ENCODE results near the gene NBEAL1. TPM values are rescaled to one million over a fixed set of nuclear protein-coding genes. Genes with fewer than 3 reads are reported as not detected.

NBEAL1 gene
- total and polyA plus RNA-seq, 2 of the 8 experiments (the other 6 are each of a cell fraction or from before 2014, with no cell fraction given): 2.3 to 10.7 TPM

- Histone ChIP-seq H3K9ac (replicated peaks in 1 of 4; ENCODE audit: extremely low read depth in 1 of 4, low read depth in 3 of 4, low read length in 3 of 4) (no peak overlapping the region), H3K9me3 (ENCODE audit: insufficient read depth in 2 of 2, low read depth in 1 of 2, low read length in 1 of 2) (no peaks in the 10 kb centered on the region; a peak in 1 of 4 replicates), H3K14ac (ENCODE audit: insufficient read length) (no peak overlapping the region), H3K79me2 (ENCODE audit: control insufficient read depth in 1 of 2, insufficient read depth in 2 of 2, low read length in 2 of 2) (no peaks in the 10 kb centered on the region), H2BK12ac (ENCODE audit: low read depth, low read length) (no peak overlapping the region), H2BK20ac (ENCODE audit: low read length) (no peak overlapping the region), H2BK15ac (ENCODE audit: low read length) (no peak overlapping the region), H2AFZ (ENCODE audit: low read length) (no peak overlapping the region), H3K23me2 (ENCODE audit: low read depth, low read length) (no peaks in the 10 kb centered on the region), H3K56ac (replicated peaks; ENCODE audit: insufficient read length, low read depth, low read length) (no peak overlapping the region), H4K20me1 (replicated peaks in 1 of 2; ENCODE audit: control insufficient read depth in 1 of 2, insufficient read depth in 2 of 2, low read length in 2 of 2) (no peaks in the 10 kb centered on the region), H4K5ac (ENCODE audit: insufficient read length, low read depth, low read length) (no peak overlapping the region), H2AK5ac (ENCODE audit: low read depth, low read length) (no peak overlapping the region), H3K4me3 (ENCODE audit: extremely low read depth in 1 of 4, insufficient read depth in 2 of 4, low read depth in 3 of 4, low read length in 4 of 4) (no peak overlapping the region), H3K4me1 (replicated peaks in 1 of 4; ENCODE audit: control insufficient read depth in 3 of 4, insufficient read depth in 4 of 4, low read length in 3 of 4) (no peaks in the 10 kb centered on the region), H4K8ac (ENCODE audit: extremely low read depth, insufficient read depth, low read length) (no peak overlapping the region), H4K91ac (replicated peaks; ENCODE audit: insufficient read length, low read length) (no peak overlapping the region), H3K27me3 (replicated peaks in 1 of 4; ENCODE audit: control insufficient read depth in 3 of 4, extremely low read depth in 1 of 4, insufficient read depth in 3 of 4, low read length in 3 of 4) (no peaks in the 10 kb centered on the region), H3K27ac (ENCODE audit: low read depth, low read length) (no peak overlapping the region), H3K79me1 (ENCODE audit: low read depth, low read length) (no peaks in the 10 kb centered on the region), H3K4ac (replicated peaks; ENCODE audit: insufficient read length, low read depth, low read length) (no peak overlapping the region), H3K4me2 (ENCODE audit: insufficient read depth in 1 of 2, low read depth in 2 of 2, low read length in 2 of 2) (no peak overlapping the region), H3K23ac (ENCODE audit: insufficient read length) (no peak overlapping the region), H3K18ac (ENCODE audit: extremely low read depth, low read length) (no peak overlapping the region), H2BK120ac (replicated peaks; ENCODE audit: low read depth, low read length) (no peak overlapping the region), H3K36me3 (ENCODE audit: control insufficient read depth in 2 of 4, insufficient read depth in 4 of 4, low read length in 3 of 4) (peaks cover 0 to 3% (median 0%) of the 10 kb centered on the region in 4 experiments; a peak in 2 of 8 replicates), H2BK5ac (ENCODE audit: low read depth, low read length) (no peak overlapping the region)
- 91% methylated on average over 3 of the region's 3 CpGs; no CpG with 5 or more reads in 1 of the 2 experiments for WGBS, 2 experiments (ENCODE audit: extremely low coverage in 1 of 2, insufficient coverage in 1 of 2, insufficient read length in 1 of 2, insufficient replicate concordance in 2 of 2, low coverage in 1 of 2, low lambda C conversion rate in 2 of 2, missing lambda C conversion rate in 1 of 2)
- FAIRE-seq: no peak
- POLR2A ChIA-PET (ENCODE audit: partially characterized antibody): no interaction called here
- TF ChIP-seq YY1 (IDR thresholded peaks at IDR 0.05; ENCODE audit: low read depth, low read length) (no peak), E2F6 (IDR thresholded peaks at IDR 0.05) (no peak), CBX5 (IDR thresholded peaks at IDR 0.05; ENCODE audit: low read depth, low read length) (no peak), ATF2 (IDR thresholded peaks at IDR 0.05; ENCODE audit: low read length) (no peak), BCL11A (IDR thresholded peaks at IDR 0.05; ENCODE audit: low read depth in 2 of 2, low read length in 2 of 2) (no peak)
- CTCF ChIA-PET (ENCODE audit: partially characterized antibody): no interaction called here
- no peak for DNase-seq (ENCODE audit: low read depth in 1 of 2, low spot score in 2 of 2)
Measured at GRCh38 chr2:203077451-203077850, 62.8 kb downstream of the NBEAL1 start.
